Loucy (cell line): Measurements from ENCODE around the gene CRYBG2.

Experiments
- H2AFZ ChIP-seq: fragments of 200-600 bp; sonication (generic); 2 replicates; pipeline ENCODE4 v1.6.0; 2016; ENCODE audit warnings: antibody characterized with exemption, mild to moderate bottlenecking, low read length, moderate library complexity
- H3F3A ChIP-seq: fragments of 200-600 bp; 2 replicates; pipeline ENCODE4 v1.6.0; 2016; ENCODE audit warnings: antibody characterized with exemption, low read depth, mild to moderate bottlenecking
- H3K27me3 ChIP-seq: fragments of 200-600 bp; sonication (generic); 2 replicates; pipeline ENCODE4 v1.6.1; 2014; ENCODE audit warnings: low read length, mild to moderate bottlenecking; ENCODE audit not compliant: insufficient read depth, poor library complexity, severe bottlenecking
- H3K36me3 ChIP-seq: fragments of 200-600 bp; sonication (generic); 2 replicates; pipeline ENCODE4 v1.6.1; 2016; ENCODE audit warnings: low read length; ENCODE audit not compliant: insufficient read depth
- H3K4me1 ChIP-seq: fragments of 200-600 bp; sonication (generic); 2 replicates; pipeline ENCODE4 v1.5.1; 2014; ENCODE audit warnings: low read length, mild to moderate bottlenecking; ENCODE audit not compliant: insufficient read depth, poor library complexity, severe bottlenecking
- H3K4me2 ChIP-seq: fragments of 200-600 bp; sonication (generic); 2 replicates; pipeline ENCODE4 v1.6.0; 2014; ENCODE audit warnings: antibody characterized with exemption, low read length, low read depth, mild to moderate bottlenecking; ENCODE audit not compliant: poor library complexity, severe bottlenecking
- H3K4me3 ChIP-seq: fragments of 200-600 bp; sonication (generic); 2 replicates; pipeline ENCODE4 v1.5.1; 2014; ENCODE audit warnings: low read length, mild to moderate bottlenecking, mixed read lengths; ENCODE audit not compliant: poor library complexity, severe bottlenecking
- H3K79me2 ChIP-seq: fragments of 200-600 bp; sonication (generic); 2 replicates; pipeline ENCODE4 v1.6.1; 2014; ENCODE audit warnings: low read length; ENCODE audit not compliant: insufficient read depth
- H3K9ac ChIP-seq: fragments of 200-600 bp; sonication (generic); 2 replicates; pipeline ENCODE4 v1.6.0; 2014; ENCODE audit warnings: mild to moderate bottlenecking, low read depth, low read length, moderate library complexity; ENCODE audit not compliant: poor library complexity, severe bottlenecking
- H3K9me2 ChIP-seq: fragments of 200-600 bp; sonication (generic); replicated peaks from 2 replicates; pipeline ENCODE4 v1.6.1; 2016; ENCODE audit warnings: low read depth, low read length, mixed read lengths
- H3K9me3 ChIP-seq: fragments of 200-600 bp; sonication (generic); 2 replicates; pipeline ENCODE4 v1.6.1; 2014; ENCODE audit warnings: mild to moderate bottlenecking, antibody characterized with exemption, low read length, low read depth; ENCODE audit not compliant: insufficient read depth
- H4K20me1 ChIP-seq: fragments of 200-600 bp; sonication (generic); 2 replicates; pipeline ENCODE4 v1.6.0; 2014; ENCODE audit warnings: antibody characterized with exemption, low read length, mild to moderate bottlenecking; ENCODE audit not compliant: insufficient read depth, poor library complexity, severe bottlenecking
- CTCF ChIP-seq: fragments of 200-600 bp; sonication (generic); conservative IDR thresholded peaks from 2 replicates; pipeline ENCODE4 v1.5.1; 2014; ENCODE audit warnings: mild to moderate bottlenecking, antibody characterized with exemption, low read length
- EZH2phosphoT487 ChIP-seq: fragments of 200-600 bp; IDR thresholded peaks from 2 replicates; pipeline ENCODE4 v1.6.1; 2018; ENCODE audit warnings: antibody characterized with exemption, mild to moderate bottlenecking, moderate library complexity, borderline replicate concordance

CRYBG2 gene

GRCh38 chr1:26285366-26286063, 68.4 kb downstream of the CRYBG2 start:
- Histone ChIP-seq H3F3A (peaks cover 31% of the 10 kb centered on the region), H3K4me3 (no peak overlapping the region), H3K9me3 (no peaks in the 10 kb centered on the region), H4K20me1 (peaks cover 8% of the 10 kb centered on the region), H2AFZ (no peak overlapping the region), H3K27me3 (no peaks in the 10 kb centered on the region), H3K36me3 (no peaks in the 10 kb centered on the region), H3K4me1 (peaks cover 89% of the 10 kb centered on the region), H3K9me2 (no peaks in the 10 kb centered on the region), H3K9ac (peak overlapping the region; percentile 88), H3K4me2 (peak overlapping the region; percentile 88), H3K79me2 (peaks cover 31% of the 10 kb centered on the region)
- TF ChIP-seq EZH2phosphoT487: no peak
- TF ChIP-seq CTCF: peak; percentile 81

- Histone ChIP-seq H4K20me1 (peaks cover 9% of the 10 kb centered on the region), H3K9me3 (no peaks in the 10 kb centered on the region), H3K27me3 (no peaks in the 10 kb centered on the region), H2AFZ (no peak overlapping the region), H3K4me3 (peak overlapping the region; percentile 45), H3K4me2 (peak overlapping the region; percentile 88), H3K4me1 (peaks cover 82% of the 10 kb centered on the region), H3K9ac (peak overlapping the region; percentile 88), H3F3A (peaks cover 26% of the 10 kb centered on the region), H3K36me3 (no peaks in the 10 kb centered on the region), H3K79me2 (peaks cover 39% of the 10 kb centered on the region), H3K9me2 (no peaks in the 10 kb centered on the region)
- TF ChIP-seq CTCF (peak; percentile 97), EZH2phosphoT487 (no peak)
Measured at GRCh38 chr1:26284597-26285347, 69.2 kb downstream of the CRYBG2 start.

GRCh38 chr1:26283871-26284596, 69.9 kb downstream of the CRYBG2 start:
- H2AFZ ChIP-seq: no peak overlapping the region
- H3K9ac ChIP-seq: peak overlapping the region; percentile 44
- H4K20me1 ChIP-seq: peaks cover 9% of the 10 kb centered on the region
- peaks cover 46% of the 10 kb centered on the region for H3K79me2 ChIP-seq
- peaks cover 20% of the 10 kb centered on the region for H3F3A ChIP-seq
- H3K4me3 ChIP-seq: peak overlapping the region; percentile 45
- peak overlapping the region; percentile 88 for H3K4me2 ChIP-seq
- TF ChIP-seq EZH2phosphoT487 (no peak), CTCF (no peak)
- H3K36me3 ChIP-seq: no peaks in the 10 kb centered on the region
- no peaks in the 10 kb centered on the region for H3K9me3 ChIP-seq
- peaks cover 79% of the 10 kb centered on the region for H3K4me1 ChIP-seq
- no peaks in the 10 kb centered on the region for H3K27me3 ChIP-seq
- no peaks in the 10 kb centered on the region for H3K9me2 ChIP-seq
